ENCODE measurements around the gene ABCA1. TPM values are rescaled to one million over a fixed set of nuclear protein-coding genes. Genes with fewer than 3 reads are reported as not detected.

The ABCA1 gene
- total RNA-seq, 1 donor from 2014 or later: 65.8 TPM

DNA sequence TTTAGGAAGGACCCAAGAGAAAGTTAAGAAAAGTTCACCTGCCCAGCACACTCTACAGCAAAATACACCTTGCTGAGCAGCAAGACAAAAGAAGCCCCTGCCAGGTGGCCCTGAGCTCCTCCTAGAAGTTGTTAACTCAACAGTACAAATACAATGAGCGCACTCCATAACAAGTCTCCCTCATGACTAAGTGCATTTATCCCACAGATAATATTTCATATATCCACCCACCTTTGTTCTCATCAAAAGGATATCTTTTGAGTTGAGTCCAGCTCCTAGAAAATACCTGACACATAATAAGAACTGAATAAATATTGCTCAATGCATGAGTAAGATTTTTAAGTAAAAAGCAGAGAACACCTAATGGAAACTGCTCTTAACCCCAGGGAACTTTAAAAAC lies 73.3 kb downstream of the ABCA1 start:
- no peak for ATAC-seq
- intact Hi-C loops (cut with DNase I): no loop called here
- no peak for DNase-seq (ENCODE audit: low spot score)

DNA sequence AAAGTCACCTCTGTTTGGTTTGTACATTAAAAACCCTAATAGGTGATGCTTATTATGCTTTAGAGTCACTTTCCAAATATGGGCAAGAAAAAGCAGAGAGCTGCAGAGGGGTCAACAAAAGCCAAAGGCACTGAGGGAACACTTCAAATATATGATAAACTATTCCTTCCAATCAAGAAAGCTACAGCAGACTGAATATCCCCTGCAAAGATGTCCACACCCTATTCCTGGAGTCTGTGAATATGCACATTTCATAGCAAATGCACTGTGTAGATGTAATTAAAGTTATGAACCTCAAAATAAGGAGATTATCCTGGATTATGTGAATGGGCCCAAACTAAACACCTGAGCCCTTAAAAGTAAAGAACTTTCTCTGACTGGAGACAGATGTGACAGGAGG lies 74.3 kb downstream of the ABCA1 start:
- ATAC-seq (no peak), DNase-seq (ENCODE audit: low spot score) (no peak)
- intact Hi-C loops (cut with DNase I): no loop called here

DNA sequence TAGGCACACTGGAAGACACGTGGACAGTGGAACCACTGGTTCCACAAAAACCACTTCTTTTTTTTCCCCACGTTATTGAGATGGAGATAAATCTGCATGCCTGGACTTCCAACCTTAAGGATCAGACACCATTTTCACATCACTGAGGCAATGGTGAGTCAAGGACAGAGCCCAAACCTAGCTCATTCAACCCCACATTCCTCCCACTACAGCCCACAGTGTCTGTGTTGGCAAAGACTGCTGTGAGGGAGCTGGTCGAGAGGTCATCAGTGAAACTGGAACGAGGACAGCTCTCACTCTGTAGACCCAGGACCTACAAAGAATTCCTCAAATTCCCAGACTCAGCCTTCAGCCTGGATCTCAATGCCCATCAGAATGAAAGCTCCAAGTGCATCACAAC lies 74.8 kb downstream of the ABCA1 start:
- DNase-seq (ENCODE audit: low spot score) (no peak), ATAC-seq (no peak)
- intact Hi-C loops (cut with DNase I): no loop called here

DNA sequence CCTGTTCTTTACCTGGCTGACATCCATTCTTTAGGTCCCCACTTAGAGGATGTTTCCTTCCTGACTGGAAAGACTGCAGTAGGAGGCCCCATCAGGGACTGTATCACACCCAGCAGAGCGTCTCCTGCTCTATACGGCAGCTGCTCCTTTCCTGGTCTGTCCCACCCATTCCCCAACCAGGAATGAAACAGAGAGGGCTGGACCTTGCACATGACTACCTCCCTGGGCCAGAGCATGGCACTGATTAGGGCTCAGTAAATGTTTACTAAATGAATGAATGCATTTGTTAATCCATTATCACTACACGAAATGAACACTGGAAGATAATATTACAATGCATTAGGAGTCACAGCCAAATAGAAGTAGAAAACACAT lies 76.4 kb downstream of the ABCA1 start:
- intact Hi-C loops (cut with DNase I): no loop called here
- no peak for DNase-seq (ENCODE audit: low spot score)
- ATAC-seq: no peak

DNA sequence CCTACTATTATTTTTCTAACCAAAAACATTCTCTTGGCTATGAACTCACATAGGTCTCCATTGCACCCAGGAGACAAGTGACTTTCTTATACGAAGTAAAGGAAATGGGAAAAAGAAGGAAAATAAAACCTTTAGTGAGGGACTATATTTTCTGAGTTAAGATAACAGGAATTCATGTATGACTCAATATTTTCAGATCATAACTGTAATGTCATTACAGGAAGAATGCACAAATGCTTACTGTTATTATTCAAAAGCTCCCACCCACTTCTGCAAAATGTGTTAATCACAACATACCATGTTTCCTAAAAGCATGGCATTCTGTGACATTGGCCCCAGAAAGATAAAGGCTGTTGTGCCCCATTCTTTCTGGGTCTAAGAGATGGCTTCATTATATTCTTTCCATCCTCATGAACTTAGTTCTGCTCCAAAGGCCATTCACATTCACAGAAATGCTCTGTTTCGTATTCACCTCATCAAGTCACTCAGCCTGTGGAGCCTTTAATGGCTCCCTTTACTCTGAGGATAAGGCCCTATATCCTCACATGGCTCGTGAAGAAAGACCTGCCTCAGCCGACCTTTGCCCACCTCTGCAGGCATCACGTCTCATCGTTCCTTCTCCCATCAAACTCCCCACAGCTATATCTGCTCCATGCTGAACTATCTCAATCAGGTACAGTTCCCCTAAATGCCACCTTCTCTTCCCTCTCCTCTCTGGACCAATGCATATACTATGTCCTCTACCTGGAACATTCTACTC lies 77.0 kb downstream of the ABCA1 start:
- ATAC-seq (no peak), DNase-seq (ENCODE audit: low spot score) (no peak)
- intact Hi-C loops (cut with DNase I): no loop called here

DNA sequence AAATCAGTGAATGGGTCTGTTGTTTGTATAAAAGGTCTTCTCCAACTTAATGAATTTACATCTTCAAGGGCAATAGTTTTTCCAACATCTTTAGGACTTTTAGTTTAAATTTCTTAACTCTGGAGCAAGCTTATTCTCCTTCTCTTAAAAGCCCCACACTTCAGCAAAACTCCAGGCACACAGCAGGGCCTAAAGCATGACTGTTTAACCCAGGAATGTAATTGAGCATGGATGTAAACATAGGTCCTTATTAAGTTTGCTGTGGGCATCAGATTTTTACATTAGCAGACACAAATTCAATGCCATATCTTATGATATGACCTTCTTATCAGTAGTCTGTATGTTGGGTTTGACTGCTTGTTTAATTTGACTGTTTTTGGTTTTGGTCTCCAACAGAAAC lies 78.9 kb downstream of the ABCA1 start:
- no peak for DNase-seq (ENCODE audit: low spot score)
- ATAC-seq: no peak
- intact Hi-C loops (cut with DNase I): no loop called here

DNA sequence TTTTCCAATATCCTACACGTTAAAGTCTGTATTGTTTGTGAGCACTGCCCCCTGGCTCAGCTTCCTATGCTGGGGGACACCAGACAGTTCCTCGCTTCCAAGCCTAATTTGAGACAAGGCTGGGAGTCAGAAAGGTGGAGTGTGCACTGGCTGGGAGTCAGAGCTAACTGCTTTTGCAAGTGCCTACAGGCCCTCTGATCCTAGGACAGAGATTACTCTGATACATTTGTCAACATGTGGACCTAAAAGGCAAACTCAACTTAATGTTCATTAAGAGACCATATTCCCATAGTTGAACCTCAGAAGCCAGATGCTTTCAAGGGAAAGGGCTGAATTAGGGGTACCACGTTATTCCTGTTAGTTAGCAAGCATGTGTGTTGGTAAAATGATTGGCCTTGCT lies 83.2 kb downstream of the ABCA1 start:
- ATAC-seq (no peak), DNase-seq (ENCODE audit: low spot score) (no peak)
- intact Hi-C loops (cut with DNase I): no loop called here

DNA sequence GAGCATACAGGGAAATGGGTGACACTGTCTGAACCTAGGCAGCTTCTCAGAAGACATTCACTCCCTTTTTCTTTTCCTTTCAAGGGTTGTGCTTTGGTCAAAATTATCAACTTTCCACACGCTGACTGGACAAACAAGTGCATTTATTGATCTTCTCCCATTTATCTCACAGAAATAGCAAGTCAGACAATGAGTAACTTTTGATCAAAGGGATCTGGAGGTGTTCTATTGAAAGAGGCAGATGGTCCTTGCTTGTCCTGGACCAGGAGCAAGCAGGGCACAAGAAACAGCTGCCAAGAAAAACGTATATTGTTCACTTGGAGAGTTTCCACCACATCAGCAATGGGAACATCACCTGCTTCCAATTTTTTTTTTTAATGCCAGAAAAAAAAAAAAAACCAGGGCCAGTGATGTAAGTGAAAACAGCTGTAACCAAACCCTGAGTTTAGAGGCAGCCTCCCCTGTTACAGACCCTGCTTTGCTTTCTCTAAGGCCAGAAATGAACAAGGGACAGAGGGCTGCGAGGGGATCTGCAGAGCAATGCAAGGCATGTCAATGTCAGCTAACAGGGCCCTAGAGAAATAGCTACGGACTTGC lies 84.2 kb downstream of the ABCA1 start:
- no peak for DNase-seq (ENCODE audit: low spot score)
- intact Hi-C loops (cut with DNase I): no loop called here
- ATAC-seq: no peak

DNA sequence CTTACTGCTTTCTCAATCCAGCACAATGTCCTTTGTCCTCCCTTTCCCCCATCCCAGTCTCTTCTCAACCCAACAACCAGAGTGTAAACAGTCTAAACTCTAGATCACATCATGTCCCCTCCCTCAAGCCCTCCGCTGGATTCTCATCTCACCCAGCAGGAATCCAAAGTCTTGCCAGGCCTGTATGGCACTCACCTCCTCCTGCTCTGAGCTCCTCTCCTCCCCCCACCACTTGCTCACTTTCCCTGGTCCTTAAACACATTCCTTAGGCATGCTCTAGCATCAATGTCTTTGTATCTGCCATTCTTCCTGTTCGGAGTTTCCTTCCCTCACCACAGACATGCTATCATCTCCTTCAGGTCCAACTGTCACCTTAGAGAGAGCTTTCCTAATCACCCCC lies 85.3 kb downstream of the ABCA1 start:
- intact Hi-C loops (cut with DNase I): no loop called here
- no peak for ATAC-seq

DNA sequence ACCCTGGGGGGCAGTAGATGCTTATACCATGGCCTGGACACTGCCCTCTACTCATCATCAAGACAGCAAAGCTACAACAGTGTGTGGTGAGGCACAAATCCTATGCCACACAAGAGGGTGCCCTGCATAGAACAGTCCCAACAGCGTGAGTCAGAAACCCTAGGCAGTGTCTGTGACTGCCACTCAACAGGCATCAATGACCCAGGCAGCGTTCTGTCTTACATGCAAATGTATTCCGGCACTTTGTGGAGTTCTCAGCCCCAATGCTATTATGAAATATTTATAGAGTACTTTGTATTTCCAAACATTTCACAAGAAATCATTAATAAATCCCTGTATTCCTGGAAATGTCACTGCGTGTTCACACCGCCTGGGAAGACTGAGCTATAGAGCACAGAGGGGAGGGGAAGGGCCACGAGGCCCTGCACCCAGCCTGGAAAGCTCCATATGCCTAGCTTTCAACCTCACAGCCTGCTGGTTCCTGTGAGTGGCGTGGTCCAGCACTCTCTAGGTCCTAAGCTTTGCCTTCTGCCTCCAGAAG lies 86.3 kb downstream of the ABCA1 start:
- ATAC-seq (peak; percentile 71), DNase-seq (ENCODE audit: low spot score) (no peak)
- intact Hi-C loops (cut with DNase I): no loop called here

More for the DNA sequence above, 85.3 kb downstream of the ABCA1 start:
- DNase-seq (ENCODE audit: low spot score): no peak

DNA sequence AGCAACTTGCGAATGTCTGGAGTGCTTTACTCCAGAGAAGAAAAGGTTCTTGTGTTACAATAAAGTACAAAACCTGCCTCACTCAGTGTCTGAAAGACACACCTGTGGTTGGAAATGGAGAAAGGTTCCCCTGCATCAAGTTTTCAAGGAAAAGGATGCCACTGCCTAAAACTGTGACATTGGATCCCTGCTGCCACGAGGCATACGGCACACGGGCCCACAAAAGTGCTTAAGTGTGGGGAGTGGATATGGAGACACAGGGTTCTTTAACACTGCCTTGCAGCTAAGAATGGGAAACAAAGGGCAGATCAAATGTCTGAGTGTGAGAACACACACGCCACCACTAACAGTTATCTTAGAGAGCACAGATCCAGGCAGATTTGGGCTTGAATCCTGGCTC lies 89.0 kb downstream of the ABCA1 start:
- intact Hi-C loops (cut with DNase I): no loop called here
- DNase-seq (ENCODE audit: low spot score): no peak
- no peak for ATAC-seq

DNA sequence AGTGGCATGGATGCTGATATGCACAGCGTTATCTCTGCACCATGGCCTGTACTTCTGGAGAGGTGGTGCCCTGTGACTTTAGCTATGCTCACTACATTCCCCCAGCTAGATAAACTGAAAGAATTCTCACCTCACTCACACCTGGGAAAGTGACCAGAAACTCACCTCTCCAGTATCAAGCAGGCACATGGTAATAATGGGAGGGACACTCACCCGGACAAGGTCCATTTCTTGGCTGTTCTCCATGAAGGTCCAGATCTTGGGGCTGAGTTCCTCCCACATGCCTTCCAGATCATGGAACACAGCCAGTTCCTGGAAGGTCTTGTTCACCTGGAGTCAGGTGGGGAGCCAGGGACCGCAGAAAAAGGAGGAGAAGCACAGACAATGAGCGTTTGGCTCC lies 91.2 kb downstream of the ABCA1 start:
- ATAC-seq (no peak), DNase-seq (ENCODE audit: low spot score) (no peak)
- intact Hi-C loops (cut with DNase I): no loop called here

DNA sequence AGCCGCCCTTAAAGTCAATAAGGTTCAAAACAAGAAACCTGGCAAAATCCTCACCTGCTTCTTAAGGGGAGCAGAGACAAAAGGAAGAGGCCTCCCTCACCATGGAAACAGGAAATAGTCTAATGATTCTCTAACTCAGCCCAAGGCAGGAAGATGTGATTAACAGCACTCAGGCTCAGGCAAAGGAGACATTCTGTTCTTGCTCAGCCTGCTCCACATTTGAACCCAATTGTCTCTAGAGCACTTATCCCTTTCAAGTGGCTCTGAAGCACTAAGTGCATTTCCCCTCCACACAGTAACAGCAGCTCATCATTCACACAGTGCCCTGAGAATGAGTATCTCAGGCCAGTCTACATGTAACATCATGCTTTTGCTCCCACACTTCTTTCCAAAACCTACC lies 91.7 kb downstream of the ABCA1 start:
- no peak for DNase-seq (ENCODE audit: low spot score)
- intact Hi-C loops (cut with DNase I): no loop called here
- ATAC-seq: no peak

DNA sequence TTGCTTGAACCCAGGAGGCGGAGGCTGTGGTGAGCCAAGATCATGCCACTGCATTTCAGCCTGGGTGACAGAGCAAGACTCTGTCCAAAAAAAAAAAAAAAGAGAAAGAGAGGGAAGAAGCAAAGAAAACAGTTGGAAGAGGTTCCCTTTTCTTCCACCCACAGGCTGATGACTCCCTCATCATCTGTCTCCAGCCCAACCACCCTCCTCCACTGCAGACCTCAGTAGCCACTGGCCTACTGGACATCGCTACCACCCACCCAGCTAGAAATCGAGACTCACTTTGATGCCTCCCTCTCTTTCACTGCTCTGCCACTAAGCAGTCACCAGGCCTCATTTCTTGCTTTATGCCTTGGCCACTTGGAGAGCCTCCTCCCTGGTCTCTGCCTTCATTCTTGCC lies 92.8 kb downstream of the ABCA1 start:
- DNase-seq (ENCODE audit: low spot score): no peak
- intact Hi-C loops (cut with DNase I): no loop called here
- ATAC-seq: peak; percentile 49

DNA sequence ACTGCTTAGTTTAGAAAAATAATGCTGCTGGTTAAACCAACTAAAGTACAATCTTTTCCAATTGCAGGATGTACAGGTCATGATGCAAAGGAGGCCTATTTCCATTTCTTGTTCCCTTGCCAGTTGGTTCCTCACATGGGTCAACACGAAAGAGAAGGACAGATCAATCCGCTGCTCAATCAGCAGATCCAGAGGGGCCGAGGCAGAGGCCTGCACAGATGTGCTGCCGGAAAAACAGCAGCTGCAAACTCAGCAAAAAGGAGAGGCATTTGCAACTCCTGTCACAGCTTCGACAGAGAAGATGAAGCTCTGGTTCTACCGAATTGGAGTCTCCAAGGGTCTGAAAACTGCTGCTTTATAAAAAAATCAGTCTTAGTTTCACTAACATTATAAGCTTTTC lies 94.3 kb downstream of the ABCA1 start:
- intact Hi-C loops (cut with DNase I): no loop called here
- ATAC-seq (peak; percentile 43), DNase-seq (ENCODE audit: low spot score) (no peak)

DNA sequence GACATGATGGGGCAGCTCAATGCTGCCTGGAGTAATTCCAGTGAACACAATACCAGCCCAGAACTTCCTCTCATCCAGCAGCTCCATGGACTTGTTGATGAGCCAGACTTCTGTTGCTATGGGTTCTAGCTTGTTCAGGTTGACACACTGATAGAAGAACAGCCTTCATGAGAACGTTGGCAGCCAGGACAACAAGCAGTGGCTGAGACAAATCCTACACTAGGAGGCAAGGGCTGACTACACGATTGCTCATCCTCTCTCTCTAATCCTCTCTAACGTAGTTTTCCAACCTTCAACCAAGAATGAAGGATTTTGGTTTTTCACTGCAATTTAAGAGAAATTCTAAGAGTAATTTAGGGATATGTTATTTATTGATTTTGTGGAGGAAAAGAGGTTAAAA lies 96.3 kb downstream of the ABCA1 start:
- ATAC-seq (no peak), DNase-seq (ENCODE audit: low spot score) (no peak)
- intact Hi-C loops (cut with DNase I): no loop called here

DNA sequence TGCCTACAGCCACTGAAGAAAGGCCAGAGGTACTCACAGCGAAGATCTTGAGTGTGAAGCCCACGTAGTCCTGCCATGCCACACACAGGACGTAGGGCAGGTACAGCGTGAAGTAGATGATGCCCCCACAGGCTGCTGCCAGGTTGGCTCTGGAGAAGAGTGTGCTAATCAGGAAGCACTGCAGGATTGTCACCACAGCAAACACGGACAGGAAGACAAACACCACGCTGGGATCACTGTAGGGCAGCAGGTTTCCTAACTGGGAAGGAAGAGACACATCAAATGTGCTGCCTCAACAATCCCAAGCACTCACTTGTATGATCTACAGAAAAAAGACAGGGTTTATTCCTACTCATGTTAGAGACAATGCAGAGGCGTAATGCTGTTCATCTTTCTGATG lies 101.0 kb downstream of the ABCA1 start:
- intact Hi-C loops (cut with DNase I): no loop called here

DNA sequence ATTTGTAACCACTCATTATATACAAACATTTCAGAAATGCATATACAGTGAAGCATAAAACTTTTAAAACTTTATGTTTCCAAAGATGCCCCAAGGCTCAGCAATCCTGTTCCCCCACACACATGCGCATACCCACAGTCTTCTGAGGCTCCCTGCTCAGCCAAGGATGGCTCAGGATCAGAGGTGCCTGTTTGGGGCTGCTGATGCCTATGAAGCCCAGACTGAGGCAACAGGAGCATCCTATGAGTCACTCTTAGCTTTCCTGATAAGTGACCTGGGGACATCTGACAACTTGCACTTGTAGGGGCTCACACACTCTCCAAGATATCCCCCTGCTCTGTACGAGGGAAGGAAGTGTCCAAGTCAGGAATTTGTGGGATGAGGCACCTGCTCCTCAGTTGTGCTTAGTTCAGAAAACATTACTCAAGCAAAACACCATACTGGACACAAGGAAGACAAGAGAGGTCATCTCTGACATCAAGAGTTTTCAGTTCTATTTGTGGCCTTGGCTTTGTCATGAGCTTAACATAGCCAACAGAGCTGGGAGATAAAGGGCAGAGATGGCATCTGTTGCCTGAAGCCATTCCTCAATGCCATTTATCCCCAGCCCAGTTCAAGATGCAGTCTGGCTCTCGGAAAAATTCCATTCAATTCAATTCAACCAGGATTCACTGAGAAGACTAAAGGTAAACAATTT lies 101.7 kb downstream of the ABCA1 start:
- intact Hi-C loops (cut with DNase I): no loop called here
- ATAC-seq: no peak
- DNase-seq (ENCODE audit: low spot score): no peak

More for the DNA sequence above, 101.0 kb downstream of the ABCA1 start:
- ATAC-seq (no peak), DNase-seq (ENCODE audit: low spot score) (no peak)

DNA sequence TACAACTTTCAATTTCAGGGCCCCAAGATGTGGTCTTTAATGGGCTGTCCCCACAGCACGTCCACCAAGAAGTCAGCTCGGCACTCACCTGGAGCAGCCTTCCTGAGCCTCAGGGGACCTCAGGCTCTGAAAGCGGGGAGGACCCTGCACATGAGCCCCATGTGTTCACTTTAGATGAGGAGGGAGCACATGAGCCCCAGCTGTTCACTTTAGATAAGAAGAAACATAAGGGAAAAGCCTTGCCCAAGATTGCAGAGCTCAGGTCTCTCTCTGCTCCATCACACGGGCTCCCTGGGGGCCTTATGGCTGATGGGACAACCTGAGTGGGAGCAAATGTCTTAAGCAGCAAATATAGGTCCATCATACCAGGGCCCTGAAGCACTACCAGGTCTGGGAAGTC lies 107.6 kb downstream of the ABCA1 start:
- no peak for ATAC-seq
- no peak for DNase-seq (ENCODE audit: low spot score)
- intact Hi-C loops (cut with DNase I): no loop called here

DNA sequence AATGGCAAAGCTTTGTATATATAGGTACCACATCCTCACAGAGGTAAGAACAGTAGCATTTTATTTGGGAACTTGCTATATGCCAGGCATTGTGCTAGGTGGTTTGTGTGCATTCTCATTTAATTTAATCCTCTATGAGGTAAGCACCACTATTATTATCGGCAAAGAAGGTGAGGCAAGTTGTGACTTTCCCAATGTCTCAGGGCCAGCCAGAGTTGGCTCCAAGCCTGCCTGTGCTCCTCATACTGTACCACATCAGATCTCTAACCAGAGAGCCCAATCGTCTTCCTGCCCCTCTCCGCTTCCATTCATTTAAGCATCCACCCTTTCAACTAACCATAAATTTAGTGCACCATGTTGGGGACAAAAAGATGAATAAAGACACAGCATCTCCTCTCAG lies 108.9 kb downstream of the ABCA1 start:
- intact Hi-C loops (cut with DNase I): no loop called here
- ATAC-seq (no peak), DNase-seq (ENCODE audit: low spot score) (no peak)

Measured in sciatic nerve (tissue), 2 donors.